ENCODE measurements around the gene SCRG1. TPM values are rescaled to one million over a fixed set of nuclear protein-coding genes. Genes with fewer than 3 reads are reported as not detected.

SCRG1 gene
- under 1 TPM; 0.10 to 0.56 (median 0.26) TPM for total RNA-seq
- polyA plus RNA-seq: under 1 TPM; 0.15 to 0.48 TPM
- long read RNA-seq, donor 1: 0 reads
- long read RNA-seq, donor 2: 0 reads
- long read RNA-seq, donor 3: 0 reads

- Histone ChIP-seq H3K27me3 (no peaks in the 10 kb centered on the region), H3K9me3 (peaks cover 0 to 3% (median 0%) of the 10 kb centered on the region in 11 donors), H3K27ac (peak within 1 kb of the TSS in 1 of 10 donors; percentile 4), H3K4me1 (no peaks in the 10 kb centered on the region), H3K4me3 (no peak within 1 kb of the TSS), H3K36me3 (peaks cover 0 to 21% (median 4%) of the 10 kb centered on the region in 9 donors)
- DNase-seq (peak in 1 of 2 donors; percentile 19), ATAC-seq (peak in 7 of 8 donors; percentile 57 to 84 (median 71))
- intact Hi-C loops (cut with DNase I): no loop called here
- WGBS, 2 donors: 55 to 61% methylated on average over 4 of the region's 4 CpGs
- no peak for TF ChIP-seq CTCF (IDR thresholded peaks at IDR 0.05)
These were observed at the start of gene SCRG1 for GRCh38 chr4:173398779-173399415. TSS of gene SCRG1 (minus strand) at chr4:173399116. CDS start at chr4:173391414, 7,702 bp downstream.

GRCh38 chr4:173448103-173448502 is 49.2 kb upstream of the SCRG1 start:
- H3K4me3 ChIP-seq: no peak overlapping the region
- no peaks in the 10 kb centered on the region for H3K27me3 ChIP-seq
- H3K27ac ChIP-seq: peak overlapping the region in 7 of 10 donors; percentile 11 to 85 (median 66)
- ATAC-seq: peak in 6 of 8 donors; percentile 5 to 52 (median 16)
- H3K9me3 ChIP-seq: peaks cover 0 to 3% (median 0%) of the 10 kb centered on the region in 11 donors
- H3K4me1 ChIP-seq: peaks cover 5 to 35% (median 19%) of the 10 kb centered on the region in 9 donors
- 57 to 58% methylated on average over 2 of the region's 2 CpGs for WGBS, 2 donors
- TF ChIP-seq CTCF (IDR thresholded peaks at IDR 0.05): no peak
- peaks cover 0 to 2% (median 0%) of the 10 kb centered on the region in 9 donors for H3K36me3 ChIP-seq
- intact Hi-C loops (cut with DNase I): loop anchor here in 1 of 10 donors (5.0 kb wide), 1 partner anchor 39 kb away; no protein-coding TSS in a partner anchor
- peak in 1 of 2 donors; percentile 28 for DNase-seq

- WGBS, 2 donors: 73 to 86% methylated on average over 1 of the region's 1 CpG
- no peak overlapping the region for H3K27ac ChIP-seq
- TF ChIP-seq CTCF (IDR thresholded peaks at IDR 0.05): no peak
- peaks cover 5 to 35% (median 19%) of the 10 kb centered on the region in 9 donors for H3K4me1 ChIP-seq
- no peak for ATAC-seq
- no peak for DNase-seq
- H3K9me3 ChIP-seq: peaks cover 0 to 3% (median 0%) of the 10 kb centered on the region in 11 donors
- intact Hi-C loops (cut with DNase I): loop anchor here in 1 of 10 donors (5.0 kb wide), 1 partner anchor 41 kb away; no protein-coding TSS in a partner anchor
- no peak overlapping the region for H3K4me3 ChIP-seq
- no peaks in the 10 kb centered on the region for H3K27me3 ChIP-seq
- peaks cover 0 to 10% (median 0%) of the 10 kb centered on the region in 9 donors for H3K36me3 ChIP-seq
These were observed 47.5 kb upstream of the SCRG1 start for GRCh38 chr4:173446416-173446815.

- ATAC-seq (no peak), DNase-seq (no peak)
- no peak overlapping the region for H3K4me3 ChIP-seq
- H3K9me3 ChIP-seq: peaks cover 0 to 7% (median 0%) of the 10 kb centered on the region in 11 donors
- H3K4me1 ChIP-seq: peaks cover 0 to 8% (median 6%) of the 10 kb centered on the region in 9 donors
- H3K27ac ChIP-seq: no peak overlapping the region
- intact Hi-C loops (cut with DNase I): no loop called here
- no peaks in the 10 kb centered on the region for H3K27me3 ChIP-seq
- no peak for TF ChIP-seq CTCF (IDR thresholded peaks at IDR 0.05)
- H3K36me3 ChIP-seq: peaks cover 0 to 16% (median 0%) of the 10 kb centered on the region in 9 donors
These were observed 44.2 kb upstream of the SCRG1 start for GRCh38 chr4:173443121-173443520.
